ENCODE measurements around the gene OR2T27.

- TF ChIP-seq YY1 (IDR thresholded peaks at IDR 0.05; ENCODE audit: low read depth) (no peak), MAX (IDR thresholded peaks at IDR 0.05) (no peak), EGR1 (IDR thresholded peaks at IDR 0.05) (no peak), EP300 (IDR thresholded peaks at IDR 0.05; ENCODE audit: borderline replicate concordance) (no peak), CREB1 (IDR thresholded peaks at IDR 0.05; ENCODE audit: low read depth) (no peak), TEAD4 (IDR thresholded peaks at IDR 0.05) (no peak), RAD21 (IDR thresholded peaks at IDR 0.05; ENCODE audit: low read depth) (no peak), CEBPB (IDR thresholded peaks at IDR 0.05) (no peak)
- TF ChIP-seq, protein P1, sequence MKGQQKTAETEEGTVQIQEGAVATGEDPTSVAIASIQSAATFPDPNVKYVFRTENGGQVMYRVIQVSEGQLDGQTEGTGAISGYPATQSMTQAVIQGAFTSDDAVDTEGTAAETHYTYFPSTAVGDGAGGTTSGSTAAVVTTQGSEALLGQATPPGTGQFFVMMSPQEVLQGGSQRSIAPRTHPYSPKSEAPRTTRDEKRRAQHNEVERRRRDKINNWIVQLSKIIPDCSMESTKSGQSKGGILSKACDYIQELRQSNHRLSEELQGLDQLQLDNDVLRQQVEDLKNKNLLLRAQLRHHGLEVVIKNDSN (IDR thresholded peaks at IDR 0.05): no peak
- TF ChIP-seq, protein P2, sequence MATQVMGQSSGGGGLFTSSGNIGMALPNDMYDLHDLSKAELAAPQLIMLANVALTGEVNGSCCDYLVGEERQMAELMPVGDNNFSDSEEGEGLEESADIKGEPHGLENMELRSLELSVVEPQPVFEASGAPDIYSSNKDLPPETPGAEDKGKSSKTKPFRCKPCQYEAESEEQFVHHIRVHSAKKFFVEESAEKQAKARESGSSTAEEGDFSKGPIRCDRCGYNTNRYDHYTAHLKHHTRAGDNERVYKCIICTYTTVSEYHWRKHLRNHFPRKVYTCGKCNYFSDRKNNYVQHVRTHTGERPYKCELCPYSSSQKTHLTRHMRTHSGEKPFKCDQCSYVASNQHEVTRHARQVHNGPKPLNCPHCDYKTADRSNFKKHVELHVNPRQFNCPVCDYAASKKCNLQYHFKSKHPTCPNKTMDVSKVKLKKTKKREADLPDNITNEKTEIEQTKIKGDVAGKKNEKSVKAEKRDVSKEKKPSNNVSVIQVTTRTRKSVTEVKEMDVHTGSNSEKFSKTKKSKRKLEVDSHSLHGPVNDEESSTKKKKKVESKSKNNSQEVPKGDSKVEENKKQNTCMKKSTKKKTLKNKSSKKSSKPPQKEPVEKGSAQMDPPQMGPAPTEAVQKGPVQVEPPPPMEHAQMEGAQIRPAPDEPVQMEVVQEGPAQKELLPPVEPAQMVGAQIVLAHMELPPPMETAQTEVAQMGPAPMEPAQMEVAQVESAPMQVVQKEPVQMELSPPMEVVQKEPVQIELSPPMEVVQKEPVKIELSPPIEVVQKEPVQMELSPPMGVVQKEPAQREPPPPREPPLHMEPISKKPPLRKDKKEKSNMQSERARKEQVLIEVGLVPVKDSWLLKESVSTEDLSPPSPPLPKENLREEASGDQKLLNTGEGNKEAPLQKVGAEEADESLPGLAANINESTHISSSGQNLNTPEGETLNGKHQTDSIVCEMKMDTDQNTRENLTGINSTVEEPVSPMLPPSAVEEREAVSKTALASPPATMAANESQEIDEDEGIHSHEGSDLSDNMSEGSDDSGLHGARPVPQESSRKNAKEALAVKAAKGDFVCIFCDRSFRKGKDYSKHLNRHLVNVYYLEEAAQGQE (IDR thresholded peaks at IDR 0.05; ENCODE audit: low read depth): no peak
These were observed 30.2 kb downstream of the OR2T27 start for GRCh38 chr1:248625166-248625565.
